WTC11 (cell line): ENCODE data around the gene CCDC182. TPM values are rescaled to one million over a fixed set of nuclear protein-coding genes. Genes with fewer than 3 reads are reported as not detected.

Experiments
- ATAC-seq: fragments of 200-7000 bp; cut with Tn5 transposase; 2 replicates; pipeline ENCODE4 v1.10.0; 2021; ENCODE audit warnings: mild to moderate bottlenecking, moderate library complexity
- Bru-seq: library from RNA; stranded (reverse); fragments of 400-500 nt; gene quantifications from one replicate; lab custom pipeline; 2021; lab: Mats Ljungman, UMichigan
- CTCF ChIA-PET: fragments of 300-600 bp; sonication (Branson Sonifier 250); formaldehyde crosslinking; loops from one replicate; lab custom pipeline; 2021; ENCODE audit warnings: antibody characterized with exemption; lab: Charles Lee
- POLR2A ChIA-PET: fragments of 350-600 bp; sonication (Branson Sonifier 250); formaldehyde crosslinking; loops from one replicate; lab custom pipeline; 2021; ENCODE audit warnings: antibody characterized with exemption; lab: Charles Lee
- DNase-seq: peaks from one replicate; pipeline ENCODE4 v3.0.0; 2021; ENCODE audit warnings: low spot score
- H3K27ac Mint-ChIP-seq: 2 replicates; pipeline ENCODE4 v1.8.0; 2021; ENCODE audit warnings: mixed read lengths
- H3K27me3 Mint-ChIP-seq: 2 replicates; pipeline ENCODE4 v1.8.0; 2021; ENCODE audit warnings: low read depth, mild to moderate bottlenecking, moderate library complexity, mixed read lengths
- H3K36me3 Mint-ChIP-seq: 2 replicates; pipeline ENCODE4 v1.8.0; 2021; ENCODE audit warnings: mixed read lengths
- H3K4me1 Mint-ChIP-seq: 2 replicates; pipeline ENCODE4 v1.8.0; 2022; ENCODE audit warnings: mixed read lengths
- H3K4me3 Mint-ChIP-seq: 2 replicates; pipeline ENCODE4 v1.8.0; 2021; ENCODE audit warnings: mild to moderate bottlenecking, moderate library complexity, mixed read lengths
- H3K9me3 Mint-ChIP-seq: 2 replicates; pipeline ENCODE4 v1.8.0; 2021; ENCODE audit warnings: mixed read lengths
- AR ChIP-seq: fragments of 250-450 bp; sonication (Bioruptor Pico); IDR thresholded peaks from 2 replicates; pipeline ENCODE4 v1.9.0; 2021; ENCODE audit warnings: mild to moderate bottlenecking
- ATF3 ChIP-seq: sonication (generic); formaldehyde crosslinking; conservative IDR thresholded peaks from 2 replicates; pipeline ENCODE4 v1.8.1; 2022; ENCODE audit warnings: mild to moderate bottlenecking, missing genetic modification reagents
- CTCF ChIP-seq: fragments of 200-600 bp; IDR thresholded peaks from 2 replicates; pipeline ENCODE4 v1.8.0; 2022; ENCODE audit warnings: antibody characterized with exemption
- GRHL2 ChIP-seq: fragments of 250-450 bp; sonication (Bioruptor Pico); IDR thresholded peaks from 2 replicates; pipeline ENCODE4 v1.8.0; 2022; ENCODE audit warnings: mild to moderate bottlenecking, moderate library complexity; ENCODE audit not compliant: insufficient replicate concordance, severe bottlenecking
- HMGXB4 ChIP-seq: sonication (generic); formaldehyde crosslinking; IDR thresholded peaks from 2 replicates; pipeline ENCODE4 v1.8.1; 2023; ENCODE audit warnings: mild to moderate bottlenecking, moderate library complexity, missing genetic modification reagents
- IRF2 ChIP-seq: sonication (generic); formaldehyde crosslinking; IDR thresholded peaks from 2 replicates; pipeline ENCODE4 v1.8.0; 2022; ENCODE audit warnings: low read depth, missing genetic modification reagents, borderline replicate concordance
- JAZF1 ChIP-seq: fragments of 250-450 bp; sonication (Bioruptor Pico); IDR thresholded peaks from 2 replicates; pipeline ENCODE4 v1.9.0; 2021; ENCODE audit warnings: moderate library complexity, mild to moderate bottlenecking, inconsistent platforms
- MYBL2 ChIP-seq: sonication (generic); formaldehyde crosslinking; IDR thresholded peaks from 2 replicates; pipeline ENCODE4 v1.8.1; 2023; ENCODE audit warnings: mild to moderate bottlenecking, moderate library complexity, missing genetic modification reagents
- NFE2L1 ChIP-seq: sonication (generic); formaldehyde crosslinking; IDR thresholded peaks from 2 replicates; pipeline ENCODE4 v1.8.1; 2023; ENCODE audit warnings: missing genetic modification reagents
- NR1H2 ChIP-seq: sonication (generic); formaldehyde crosslinking; IDR thresholded peaks from 2 replicates; pipeline ENCODE4 v1.9.0; 2021; ENCODE audit warnings: mild to moderate bottlenecking, moderate library complexity, missing genetic modification reagents
- PRDM15 ChIP-seq: sonication (generic); formaldehyde crosslinking; IDR thresholded peaks from 2 replicates; pipeline ENCODE4 v1.8.0; 2022; ENCODE audit warnings: missing genetic modification reagents
- PRRX2 ChIP-seq: fragments of 250-450 bp; sonication (Bioruptor Pico); IDR thresholded peaks from 2 replicates; pipeline ENCODE4 v1.8.0; 2021; ENCODE audit warnings: mild to moderate bottlenecking
- SMAD4 ChIP-seq: sonication (generic); formaldehyde crosslinking; IDR thresholded peaks from 2 replicates; pipeline ENCODE4 v1.8.0; 2022; ENCODE audit warnings: mild to moderate bottlenecking, missing genetic modification reagents
- USF2 ChIP-seq: sonication (generic); formaldehyde crosslinking; IDR thresholded peaks from 2 replicates; pipeline ENCODE4 v1.8.1; 2023; ENCODE audit warnings: mild to moderate bottlenecking, missing genetic modification reagents, moderate library complexity
- ZBTB43 ChIP-seq: sonication (generic); formaldehyde crosslinking; IDR thresholded peaks from 2 replicates; pipeline ENCODE4 v1.8.1; 2023; ENCODE audit warnings: mild to moderate bottlenecking, missing genetic modification reagents
- ZNF121 ChIP-seq: sonication (generic); formaldehyde crosslinking; IDR thresholded peaks from 2 replicates; pipeline ENCODE4 v1.8.0; 2023; ENCODE audit warnings: missing genetic modification reagents
- ZNF138 ChIP-seq: sonication (generic); formaldehyde crosslinking; conservative IDR thresholded peaks from 2 replicates; pipeline ENCODE4 v1.8.1; 2022; ENCODE audit warnings: mild to moderate bottlenecking, moderate library complexity, missing genetic modification reagents
- ZNF232 ChIP-seq: sonication (generic); formaldehyde crosslinking; IDR thresholded peaks from 2 replicates; pipeline ENCODE4 v1.8.0; 2022; ENCODE audit warnings: mild to moderate bottlenecking, missing genetic modification reagents
- ZNF263 ChIP-seq: sonication (generic); formaldehyde crosslinking; IDR thresholded peaks from 2 replicates; pipeline ENCODE4 v1.8.1; 2022; ENCODE audit warnings: low read depth, mild to moderate bottlenecking, moderate library complexity, missing genetic modification reagents
- ZNF671 ChIP-seq: fragments of 250-450 bp; sonication (Bioruptor Pico); IDR thresholded peaks from 2 replicates; pipeline ENCODE4 v1.8.0; 2021; ENCODE audit warnings: mild to moderate bottlenecking
- long read RNA-seq, 3 experiments: library from RNA in 1 of 3; library from capped mRNA in 1 of 3; library from polyadenylated mRNA in 1 of 3; unstranded in 2 of 3; stranded (forward) in 1 of 3; transcript quantifications; one replicate each; pipeline ENCODE4 v2.0.0, GENCODE V29; 2021
- total RNA-seq: library from RNA; stranded (reverse); gene quantifications from 3 replicates; pipeline ENCODE4 v1.2.3, GENCODE V29; 2021

CCDC182 gene
- total RNA-seq (not detected in 3 replicates), Bru-seq, nascent RNA (not detected)
- long read RNA-seq, experiment 1, result 0 reads
- long read RNA-seq, experiment 2, result 0 reads
- long read RNA-seq, experiment 3, result 0 reads

GRCh38 chr17:57745242-57745641 is at the start of gene CCDC182:
Gene CCDC182 (minus strand): TSS chr17:57745299. CDS start chr17:57745272, 27 bp downstream.
- Mint-ChIP-seq H3K36me3 (no peaks in the 10 kb centered on the region), H3K27me3 (no peaks in the 10 kb centered on the region; the same call in 1 of the 2 replicates), H3K27ac (no peak within 1 kb of the TSS), H3K4me3 (no peak within 1 kb of the TSS), H3K4me1 (no peaks in the 10 kb centered on the region), H3K9me3 (no peaks in the 10 kb centered on the region)
- DNase-seq (no peak), ATAC-seq (no peak)
- TF ChIP-seq ZNF232 (no peak), ZNF671 (CRISPR knock-in tag) (no peak)
- ChIA-PET POLR2A (no interaction called here), CTCF (interaction anchor here (0.5 kb wide), 1 partner anchor 13 kb away, joined by 3 read pairs; no protein-coding TSS in a partner anchor)

- no peak overlapping the region for H3K27ac Mint-ChIP-seq
- no peaks in the 10 kb centered on the region for H3K4me1 Mint-ChIP-seq
- no peaks in the 10 kb centered on the region for H3K36me3 Mint-ChIP-seq
- TF ChIP-seq USF2 (CRISPR knock-in tag), result no peak
- no peak for TF ChIP-seq PRRX2 (CRISPR knock-in tag)
- TF ChIP-seq ZNF263 (CRISPR knock-in tag), result no peak
- TF ChIP-seq HMGXB4 (CRISPR knock-in tag), result no peak
- TF ChIP-seq IRF2 (CRISPR knock-in tag), result no peak
- TF ChIP-seq CTCF, result no peak
- no peak for TF ChIP-seq GRHL2 (CRISPR knock-in tag)
- no peak for TF ChIP-seq SMAD4 (CRISPR knock-in tag)
- no peak for TF ChIP-seq MYBL2
- TF ChIP-seq ZNF138, result no peak
- no peak for TF ChIP-seq NR1H2 (CRISPR knock-in tag)
- no peak for TF ChIP-seq JAZF1
- no peak for TF ChIP-seq AR (CRISPR knock-in tag)
- TF ChIP-seq ZBTB43, result no peak
- no peak for TF ChIP-seq ATF3 (CRISPR knock-in tag)
- TF ChIP-seq NFE2L1 (CRISPR knock-in tag), result no peak
- no peak for TF ChIP-seq PRDM15 (CRISPR knock-in tag)
- TF ChIP-seq ZNF121 (CRISPR knock-in tag), result no peak
- CTCF ChIA-PET, result interaction anchor here (0.7 kb wide), 1 partner anchor 1028 kb away, joined by 5 read pairs; no protein-coding TSS in a partner anchor
- H3K9me3 Mint-ChIP-seq, result no peaks in the 10 kb centered on the region; the same call in 1 of the 2 replicates
- peaks cover 4% of the 10 kb centered on the region; the same call in 1 of the 2 replicates for H3K27me3 Mint-ChIP-seq
- no peak overlapping the region for H3K4me3 Mint-ChIP-seq
- POLR2A ChIA-PET, result interaction anchor here (0.5 kb wide), 1 partner anchor 181 kb away, joined by 3 read pairs; no protein-coding TSS in a partner anchor
- DNase-seq (no peak), ATAC-seq (no peak)
These were observed 49.7 kb upstream of the CCDC182 start for GRCh38 chr17:57794841-57795240.
